ENCODE results near the gene ESRRG.

- TF ChIP-seq GTF2F1 (IDR thresholded peaks at IDR 0.05; ENCODE audit: borderline replicate concordance, low read depth, low read length) = no peak
- TF ChIP-seq CEBPB (IDR thresholded peaks at IDR 0.05; ENCODE audit: low read depth, low read length) = no peak
- no peak for TF ChIP-seq RAD21 (IDR thresholded peaks at IDR 0.05 in 1 of 2, conservative IDR thresholded peaks at IDR 0.05 in 1 of 2; ENCODE audit: low read depth in 2 of 2, low read length in 2 of 2)
- peak; percentile 55; the same call in 1 of the 2 replicates for TF ChIP-seq JUND (IDR thresholded peaks at IDR 0.05; ENCODE audit: low read length)
- TF ChIP-seq CTCF (IDR thresholded peaks at IDR 0.05; ENCODE audit: control extremely low read depth in 1 of 3, insufficient read depth in 1 of 3, low read depth in 1 of 3, low read length in 3 of 3) = no peak
Observed at GRCh38 chr1:216686860-216687766, 36.1 kb downstream of the ESRRG start.

Data from H1 (cell line).